ENCODE measurements around the gene SREBF1.
A peak's percentile ranks its signal among the peaks of the same experiment; 100 is the strongest.

The SREBF1 gene

GRCh38 chr17:17842111-17842876 is 5.5 kb upstream of the SREBF1 start:
- H3K4me3 ChIP-seq (ENCODE audit: low read depth, low read length) = no peak overlapping the region
- DNase-seq (ENCODE audit: low read depth, low spot score) = no peak
- no peak for TF ChIP-seq CTCF (IDR thresholded peaks at IDR 0.05; ENCODE audit: low read depth, low read length)
- in situ Hi-C loops (cut with HindIII; ENCODE audit: low sequenced_read_pairs) = no loop called here

GRCh38 chr17:17841601-17842025 is 4.8 kb upstream of the SREBF1 start:
- no peak for TF ChIP-seq CTCF (IDR thresholded peaks at IDR 0.05; ENCODE audit: low read depth, low read length)
- in situ Hi-C loops (cut with HindIII; ENCODE audit: low sequenced_read_pairs) = no loop called here
- DNase-seq (ENCODE audit: low read depth, low spot score) = no peak
- no peak overlapping the region for H3K4me3 ChIP-seq (ENCODE audit: low read depth, low read length)

- DNase-seq (ENCODE audit: low read depth, low spot score) = peak; percentile 50
- no peak overlapping the region for H3K4me3 ChIP-seq (ENCODE audit: low read depth, low read length)
- in situ Hi-C loops (cut with HindIII; ENCODE audit: low sequenced_read_pairs) = no loop called here
- TF ChIP-seq CTCF (IDR thresholded peaks at IDR 0.05; ENCODE audit: low read depth, low read length) = no peak
These were observed 4.2 kb upstream of the SREBF1 start for GRCh38 chr17:17840751-17841591.

- DNase-seq (ENCODE audit: low read depth, low spot score) = peak; percentile 88
- in situ Hi-C loops (cut with HindIII; ENCODE audit: low sequenced_read_pairs) = no loop called here
- no peak for TF ChIP-seq CTCF (IDR thresholded peaks at IDR 0.05; ENCODE audit: low read depth, low read length)
- H3K4me3 ChIP-seq (ENCODE audit: low read depth, low read length) = peak overlapping the region; percentile 32
These were observed 3.3 kb upstream of the SREBF1 start for GRCh38 chr17:17839791-17840707.

- peak; percentile 44 for DNase-seq (ENCODE audit: low read depth, low spot score)
- no peak overlapping the region for H3K4me3 ChIP-seq (ENCODE audit: low read depth, low read length)
- in situ Hi-C loops (cut with HindIII; ENCODE audit: low sequenced_read_pairs) = no loop called here
- no peak for TF ChIP-seq CTCF (IDR thresholded peaks at IDR 0.05; ENCODE audit: low read depth, low read length)
These were observed 1.5 kb upstream of the SREBF1 start for GRCh38 chr17:17837966-17838962.
